T-helper 1 cell (primary cell): ENCODE measurements around the gene DRAXIN.
A peak's percentile ranks its signal among the peaks of the same experiment; 100 is the strongest.

ENCODE experiments used
- DNase-seq, 5 donors: peaks; one replicate each; pipeline ENCODE4 v3.0.0-alpha.2; 2012 to 2020

Gene DRAXIN

DNA sequence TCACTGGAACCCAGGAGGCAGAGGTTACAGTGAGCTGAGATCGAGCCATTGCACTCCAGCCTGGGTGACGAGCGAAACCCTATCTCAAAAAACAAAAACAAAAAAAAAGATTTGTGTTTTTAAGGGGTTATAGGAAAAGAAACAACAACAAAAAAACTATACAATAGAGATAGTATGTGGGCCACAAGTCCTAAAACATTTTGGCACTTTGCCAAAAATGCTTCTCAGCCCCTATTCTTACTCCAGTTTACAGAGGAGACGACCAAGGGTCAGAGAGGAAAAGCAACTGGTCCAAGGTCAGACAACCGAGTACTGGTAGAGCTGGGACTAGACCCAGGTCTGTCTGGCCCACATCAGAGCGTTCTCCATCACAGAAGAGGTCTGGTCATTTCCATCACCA, 33.9 kb upstream of the DRAXIN start:
- no peak for DNase-seq

DNA sequence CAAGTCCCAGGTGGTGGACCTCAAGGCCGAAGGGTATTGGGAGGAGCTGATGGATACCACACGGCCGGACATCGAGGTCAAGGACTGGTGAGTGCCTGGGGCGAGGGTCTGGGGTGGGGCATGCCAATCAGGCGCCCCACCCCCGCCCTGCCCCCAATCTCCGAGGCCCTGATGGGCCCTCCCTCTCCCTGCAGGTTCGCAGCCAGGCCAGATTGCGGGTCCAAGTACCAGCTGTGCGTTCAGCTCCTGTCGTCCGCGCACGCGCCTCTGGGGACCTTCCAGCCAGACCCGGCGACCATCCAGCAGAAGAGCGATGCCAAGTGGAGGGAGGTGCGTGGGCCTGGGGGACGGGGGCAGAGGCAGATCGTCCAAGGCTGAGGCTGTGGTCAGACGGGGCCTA, 33.0 kb upstream of the DRAXIN start:
- no peak for DNase-seq

DNA sequence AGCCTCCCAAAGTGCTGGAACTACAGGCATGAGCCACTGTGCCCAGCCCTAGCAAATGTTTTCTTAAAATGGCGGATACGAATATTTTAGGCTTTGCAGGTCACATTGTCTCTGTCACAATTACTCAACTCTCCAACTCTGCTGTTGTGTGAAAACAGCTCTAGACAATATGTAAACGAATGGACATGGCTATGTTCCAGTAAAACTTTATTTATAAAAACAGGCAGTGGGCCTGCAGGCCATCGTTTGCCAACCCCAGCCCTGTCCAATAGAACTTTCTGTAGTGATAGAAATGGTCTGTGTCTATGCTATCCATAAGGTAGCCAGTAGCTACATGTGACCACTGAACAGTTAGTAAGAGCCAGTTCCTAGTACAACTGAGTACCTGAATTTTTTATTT, 31.8 kb upstream of the DRAXIN start:
- DNase-seq, result no peak

DNA sequence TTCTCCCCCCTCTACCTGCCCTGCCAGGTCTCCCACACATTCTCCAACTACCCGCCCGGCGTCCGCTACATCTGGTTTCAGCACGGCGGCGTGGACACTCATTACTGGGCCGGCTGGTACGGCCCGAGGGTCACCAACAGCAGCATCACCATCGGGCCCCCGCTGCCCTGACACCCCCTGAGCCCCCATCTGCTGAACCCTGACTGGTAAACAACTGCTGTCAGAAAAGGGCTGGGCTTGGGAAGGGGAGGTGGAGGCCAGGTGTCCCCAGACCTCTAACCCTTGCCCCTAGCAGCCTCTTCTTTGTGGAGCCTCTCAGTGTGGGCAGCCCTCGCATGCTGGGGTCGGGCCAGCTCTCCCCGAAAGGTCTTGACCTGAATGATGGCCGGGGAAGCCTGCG, 30.4 kb upstream of the DRAXIN start:
- no peak for DNase-seq

DNA sequence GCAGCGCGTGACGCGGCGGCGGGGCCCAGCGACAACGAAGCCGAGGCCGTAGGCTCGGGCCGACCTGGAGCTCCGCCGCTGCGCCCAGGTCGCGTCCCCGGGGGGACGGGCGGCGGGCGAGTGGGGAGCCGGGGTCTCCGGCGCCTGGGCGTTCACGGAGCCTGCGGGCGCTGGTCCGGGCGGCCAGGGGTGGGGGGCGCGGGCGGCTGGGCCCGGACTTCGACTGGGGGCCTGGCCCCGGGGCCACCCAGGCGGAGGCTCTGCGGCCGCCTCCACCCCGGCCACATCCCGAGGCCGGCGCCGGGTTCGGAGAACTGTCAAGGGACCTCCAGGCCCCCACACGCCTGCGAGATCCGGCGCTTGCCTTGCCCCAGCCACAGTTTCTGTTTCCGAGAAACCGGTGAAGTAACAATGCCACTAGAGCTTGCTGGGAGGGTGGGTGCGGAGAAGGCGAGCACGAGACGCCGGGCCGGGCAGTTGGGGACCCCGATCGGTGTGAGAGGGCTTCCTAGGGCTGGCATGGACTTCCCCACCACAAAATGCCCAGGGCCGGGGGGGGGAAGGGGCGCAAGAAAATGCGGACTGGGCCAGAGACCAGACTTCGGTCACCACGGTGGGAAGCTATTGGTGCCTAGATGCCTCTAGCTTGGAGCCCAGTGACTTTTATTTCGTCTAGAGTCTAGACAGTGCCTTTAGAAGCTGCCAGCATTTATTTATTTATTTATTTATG, 27.0 kb upstream of the DRAXIN start:
- DNase-seq, result peak in 1 of 5 donors; percentile 79

DNA sequence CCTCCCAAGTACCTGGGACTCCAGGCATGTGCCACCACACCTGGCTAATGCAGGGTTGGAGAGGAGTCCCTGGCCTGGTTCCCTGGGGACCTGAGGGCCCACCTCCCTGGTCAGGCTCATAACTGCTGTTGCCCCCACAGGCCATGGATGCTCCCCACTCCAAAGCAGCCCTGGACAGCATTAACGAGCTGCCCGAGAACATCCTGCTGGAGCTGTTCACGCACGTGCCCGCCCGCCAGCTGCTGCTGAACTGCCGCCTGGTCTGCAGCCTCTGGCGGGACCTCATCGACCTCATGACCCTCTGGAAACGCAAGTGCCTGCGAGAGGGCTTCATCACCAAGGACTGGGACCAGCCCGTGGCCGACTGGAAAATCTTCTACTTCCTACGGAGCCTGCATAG, 23.0 kb upstream of the DRAXIN start:
- no peak for DNase-seq

DNA sequence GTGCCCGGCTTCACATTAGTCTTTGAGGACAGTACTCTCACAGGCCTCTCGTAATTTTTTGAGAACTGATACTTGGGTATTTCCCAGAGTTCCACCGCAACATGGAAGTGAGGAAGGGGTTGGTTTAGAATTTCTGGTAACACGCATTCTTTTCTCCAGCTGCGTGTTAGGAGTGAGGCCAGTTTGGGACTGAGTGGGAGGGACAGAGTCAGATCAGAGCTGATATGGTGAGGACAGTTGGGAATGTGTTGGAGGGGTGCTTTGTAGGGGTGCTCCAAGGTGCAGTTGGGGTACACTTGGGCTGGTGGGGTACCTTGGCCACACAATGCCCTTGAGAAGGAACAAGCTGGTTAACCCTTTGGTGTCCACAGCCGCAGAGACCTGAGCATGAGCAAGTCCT, 20.8 kb upstream of the DRAXIN start:
- DNase-seq, result no peak

DNA sequence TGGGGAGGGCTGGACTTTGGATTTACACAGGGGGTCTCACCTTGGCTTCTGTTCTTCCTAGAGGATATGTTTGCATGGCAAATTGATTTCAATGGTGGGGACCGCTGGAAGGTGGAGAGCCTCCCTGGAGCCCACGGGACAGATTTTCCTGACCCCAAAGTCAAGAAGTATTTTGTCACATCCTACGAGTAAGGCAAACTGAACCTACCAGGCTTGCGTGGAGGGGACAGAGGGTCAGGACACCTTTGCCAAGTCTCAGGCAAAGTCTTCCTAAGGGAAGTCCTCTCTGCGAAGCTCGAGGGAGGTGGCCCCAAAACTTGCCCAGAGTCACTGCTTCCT, 20.3 kb upstream of the DRAXIN start:
- no peak for DNase-seq

DNA sequence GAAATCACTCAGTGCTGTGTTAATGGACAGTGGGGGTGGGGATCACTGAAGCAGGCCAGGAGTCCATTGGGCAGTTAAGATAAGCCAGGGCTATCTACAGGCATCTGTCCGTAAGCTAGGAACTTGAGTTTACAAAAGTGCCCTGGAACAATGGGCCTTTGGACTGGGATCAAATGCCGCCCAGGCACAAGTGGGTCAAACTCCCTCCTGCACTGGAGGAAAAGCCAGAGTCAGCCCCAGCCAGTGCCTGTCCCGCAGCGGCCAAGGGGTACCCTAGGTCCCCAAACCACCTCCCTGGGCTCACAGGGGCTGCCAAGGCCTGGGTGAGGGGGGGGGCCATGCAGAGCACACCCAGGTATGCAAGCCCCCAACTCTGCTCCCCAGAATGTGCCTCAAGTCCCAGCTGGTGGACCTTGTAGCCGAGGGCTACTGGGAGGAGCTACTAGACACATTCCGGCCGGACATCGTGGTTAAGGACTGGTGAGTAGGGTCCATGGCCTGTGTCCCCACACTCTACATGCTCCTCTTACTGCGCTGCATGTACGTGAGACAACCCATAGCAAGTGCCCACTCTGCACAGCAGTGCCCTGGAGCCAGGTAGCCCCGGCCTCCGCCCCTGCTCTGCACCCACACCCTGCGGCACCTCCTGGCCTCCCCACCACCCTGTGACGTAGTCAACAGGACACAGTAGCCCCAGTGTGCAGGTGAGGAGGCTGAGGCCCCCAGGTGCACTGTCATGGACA, 19.8 kb upstream of the DRAXIN start:
- no peak for DNase-seq

DNA sequence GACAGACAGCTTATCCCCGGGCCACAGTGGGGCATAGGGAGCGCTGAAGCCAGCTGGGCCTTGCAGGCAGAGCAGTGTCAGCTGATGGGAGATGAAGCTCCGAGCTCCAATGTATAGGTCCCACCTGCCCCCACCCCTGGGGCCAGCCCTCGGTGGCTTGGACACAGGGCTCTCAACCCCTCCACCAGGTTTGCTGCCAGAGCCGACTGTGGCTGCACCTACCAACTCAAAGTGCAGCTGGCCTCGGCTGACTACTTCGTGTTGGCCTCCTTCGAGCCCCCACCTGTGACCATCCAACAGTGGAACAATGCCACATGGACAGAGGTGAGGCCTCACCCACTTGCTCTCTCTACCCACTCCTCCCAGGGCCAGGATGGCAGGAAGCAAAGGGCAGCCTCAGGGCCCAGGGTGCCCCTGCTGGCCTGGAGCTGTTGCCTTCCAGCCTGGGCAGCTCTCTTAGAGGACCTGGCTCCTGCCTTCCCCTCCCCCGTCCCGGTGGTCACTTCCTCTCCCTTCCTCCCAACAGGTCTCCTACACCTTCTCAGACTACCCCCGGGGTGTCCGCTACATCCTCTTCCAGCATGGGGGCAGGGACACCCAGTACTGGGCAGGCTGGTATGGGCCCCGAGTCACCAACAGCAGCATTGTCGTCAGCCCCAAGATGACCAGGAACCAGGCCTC, 18.3 kb upstream of the DRAXIN start:
- DNase-seq, result no peak

DNA sequence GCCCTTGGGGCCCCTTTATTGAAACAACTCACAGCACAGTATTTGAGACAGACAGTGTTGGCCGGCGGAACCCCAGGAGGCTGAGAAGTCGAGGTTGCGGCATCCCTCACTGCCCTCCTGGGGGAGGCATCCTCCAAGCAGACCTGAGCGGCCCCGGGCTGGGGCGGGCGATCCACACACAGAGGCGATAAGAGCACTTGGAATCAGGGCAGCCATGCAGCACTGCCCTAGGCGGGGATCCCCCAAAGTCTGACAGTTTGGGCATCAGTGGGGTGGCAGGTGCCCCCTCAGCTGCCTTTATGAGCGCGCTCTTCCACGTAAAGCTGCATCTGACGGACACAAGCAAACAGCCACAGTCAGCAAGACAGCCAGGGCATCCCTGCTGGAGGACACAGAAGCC, 17.0 kb upstream of the DRAXIN start:
- no peak for DNase-seq

DNA sequence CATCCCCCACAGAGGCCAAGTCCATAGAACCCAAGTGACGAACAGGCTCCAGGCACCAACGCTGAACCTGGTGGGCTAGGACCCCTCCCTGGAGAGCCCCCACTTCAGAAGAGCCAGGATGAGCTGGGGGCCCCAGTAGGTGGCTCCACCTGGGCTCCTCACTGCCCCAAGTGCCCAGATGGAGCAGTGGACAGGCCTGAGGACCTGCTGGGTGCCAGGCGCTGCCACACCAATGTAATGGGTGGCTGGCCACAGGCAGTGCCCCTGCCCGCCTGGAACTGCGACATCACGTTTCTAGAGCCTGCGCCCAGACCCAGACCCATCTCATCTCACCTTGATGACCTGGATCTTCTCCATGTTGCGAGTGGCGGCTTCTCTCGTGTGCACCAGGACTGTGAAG, 16.2 kb upstream of the DRAXIN start:
- DNase-seq, result no peak

DNA sequence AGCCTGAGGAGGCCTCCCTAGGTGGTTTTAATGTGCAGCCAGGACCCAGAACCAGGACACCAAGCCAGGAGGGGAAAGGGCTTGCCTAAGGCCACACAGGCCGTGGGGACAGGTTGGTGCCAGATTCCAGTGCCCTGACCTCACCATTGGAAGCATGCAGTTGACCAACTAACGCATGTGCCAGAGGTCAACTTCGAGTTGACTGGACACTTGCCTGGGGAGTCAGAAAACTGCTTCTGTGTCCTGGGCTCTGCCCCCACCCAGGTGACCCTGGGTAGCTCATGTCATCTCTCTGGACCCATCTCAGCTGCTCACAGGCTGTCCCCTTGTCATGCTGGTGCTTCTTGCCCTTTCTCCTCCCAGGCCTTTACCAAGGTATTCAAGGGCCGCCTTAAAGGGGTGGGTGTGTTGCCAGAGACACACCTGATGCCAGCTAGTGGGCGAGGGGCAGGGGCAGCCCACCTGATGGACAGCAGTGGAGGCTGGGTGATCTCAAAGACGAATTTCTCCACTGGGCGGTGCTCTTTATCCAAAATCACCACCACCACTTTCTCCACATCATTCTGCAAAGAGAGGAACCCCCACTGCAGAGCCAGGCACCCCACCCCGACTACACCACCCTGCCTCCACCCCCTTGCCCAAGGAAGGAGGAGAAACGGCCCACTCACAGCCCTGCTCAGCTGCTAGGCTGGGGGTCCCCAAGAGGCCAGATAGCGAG, 15.0 kb upstream of the DRAXIN start:
- DNase-seq, result no peak

DNA sequence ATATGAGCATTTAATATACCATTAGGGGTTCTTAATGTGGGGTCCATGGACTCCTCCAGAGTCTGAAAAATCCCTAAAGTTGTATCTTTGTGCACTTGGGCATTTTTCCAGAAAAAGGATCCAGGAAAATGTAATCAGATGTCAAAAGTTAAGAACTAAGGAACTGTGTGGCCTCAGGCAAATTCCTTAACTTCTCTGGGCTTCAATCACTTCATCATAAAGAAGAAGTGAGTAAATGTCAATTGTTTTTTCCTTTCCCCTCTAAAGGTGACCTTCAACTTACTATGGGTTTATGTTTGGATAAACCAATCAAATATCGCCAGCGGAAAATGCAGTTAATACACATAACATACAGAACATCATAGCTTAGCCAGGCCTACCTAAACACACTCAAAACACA, 13.1 kb upstream of the DRAXIN start:
- no peak for DNase-seq

DNA sequence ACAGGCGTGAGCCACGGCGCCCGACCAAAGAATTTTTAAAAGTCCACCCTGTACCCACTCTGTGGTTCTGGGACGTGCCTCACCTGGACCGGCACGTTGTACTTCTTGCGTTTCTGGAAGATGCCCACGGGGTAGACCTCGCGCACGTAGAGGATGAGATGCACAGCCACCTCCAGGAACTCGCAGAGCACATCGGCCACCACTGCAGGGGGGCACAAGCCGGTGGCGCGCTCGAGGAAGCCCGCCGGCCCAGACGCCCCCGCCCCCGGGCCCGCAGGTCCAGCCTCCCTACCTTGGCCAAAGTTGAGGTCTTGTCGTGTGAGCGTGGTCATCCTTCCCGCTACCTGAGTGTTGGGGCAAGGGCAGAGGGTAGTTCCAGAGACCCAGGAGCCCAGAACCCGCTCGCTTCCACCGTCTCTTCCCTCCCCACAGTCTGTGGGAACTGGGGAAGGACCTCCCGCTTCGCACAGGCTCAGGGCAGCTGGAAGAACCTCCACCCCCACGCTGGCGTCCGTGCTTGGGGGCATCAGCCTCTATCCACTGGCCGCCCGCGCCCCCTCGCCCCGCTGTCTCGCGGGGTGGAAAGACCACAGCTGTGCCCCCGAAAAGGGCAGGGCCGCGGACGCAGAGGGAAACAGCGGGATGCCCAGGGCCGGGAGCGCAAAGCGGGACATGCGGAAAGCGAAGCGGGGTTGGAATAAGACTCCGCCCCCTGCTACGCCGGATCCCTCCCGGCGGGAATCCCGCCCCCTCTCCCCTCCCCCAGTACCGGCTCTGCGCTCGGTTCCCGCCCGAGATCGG, 11.0 kb upstream of the DRAXIN start:
- peak in 1 of 5 donors; percentile 13 for DNase-seq

DNA sequence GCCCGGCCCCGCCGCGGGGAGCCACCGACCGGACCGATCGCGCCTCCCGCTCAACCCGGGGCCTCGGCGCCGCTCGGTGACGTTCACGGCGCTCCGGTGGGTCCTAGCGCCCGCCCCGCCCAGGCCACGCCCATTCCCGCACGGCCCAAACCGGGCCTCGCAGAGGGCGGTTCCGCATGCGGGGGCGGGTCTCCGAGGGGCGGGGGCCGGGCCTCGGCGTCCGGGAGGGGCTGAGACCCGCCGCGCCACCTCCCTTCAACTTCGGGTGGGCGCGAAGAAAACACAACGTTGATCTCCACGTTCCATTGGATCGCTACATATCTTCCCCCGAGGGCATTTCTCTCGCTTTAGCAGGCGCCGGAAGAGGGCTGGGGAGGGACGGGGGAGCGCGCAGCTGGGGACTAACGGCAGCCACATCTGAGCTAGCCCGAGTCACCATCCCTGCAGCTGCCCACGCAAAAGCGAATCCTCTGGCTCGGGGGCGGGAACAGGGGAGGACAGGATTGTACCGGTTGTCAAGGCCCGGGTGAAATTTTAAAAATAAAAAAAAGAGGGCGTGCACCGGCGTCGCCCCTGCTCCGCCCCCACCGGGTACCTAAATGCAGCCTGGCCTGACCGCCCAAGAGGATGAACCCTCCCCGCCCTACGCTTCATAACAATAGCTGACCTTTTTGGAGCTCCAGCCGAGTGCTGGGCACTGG, 10.3 kb upstream of the DRAXIN start, which contains the start of gene MAD2L2:
TSS of gene MAD2L2 (minus strand) at position 78 of the 701 bp plus-strand sequence. CDS start 547 bp downstream, outside the sequence.
- peak; percentile 86 to 90 (median 86) for DNase-seq

DNA sequence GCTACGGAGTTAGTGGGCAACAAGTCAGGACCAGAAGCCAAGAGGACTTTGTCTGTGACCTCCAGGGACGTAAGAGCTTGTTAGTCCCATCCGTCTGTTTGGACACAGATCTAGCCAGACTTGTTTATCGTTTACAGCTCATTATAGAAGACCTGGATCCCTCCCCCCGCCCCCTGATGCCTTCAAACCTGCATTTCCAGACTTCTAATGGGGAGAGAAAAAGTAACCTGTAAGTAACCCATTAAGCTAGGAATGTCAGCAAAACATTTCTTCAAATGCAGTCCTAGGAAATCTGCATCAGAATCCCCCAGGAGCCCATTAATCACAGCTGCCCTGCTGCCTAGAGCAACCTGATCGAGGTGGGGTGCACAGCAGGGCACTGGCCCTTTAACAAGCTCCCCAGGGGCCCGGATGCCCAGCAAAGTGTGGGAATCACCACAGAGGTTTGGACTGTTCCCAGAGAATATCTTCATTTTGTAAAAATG, 9.2 kb upstream of the DRAXIN start:
- DNase-seq, result no peak

DNA sequence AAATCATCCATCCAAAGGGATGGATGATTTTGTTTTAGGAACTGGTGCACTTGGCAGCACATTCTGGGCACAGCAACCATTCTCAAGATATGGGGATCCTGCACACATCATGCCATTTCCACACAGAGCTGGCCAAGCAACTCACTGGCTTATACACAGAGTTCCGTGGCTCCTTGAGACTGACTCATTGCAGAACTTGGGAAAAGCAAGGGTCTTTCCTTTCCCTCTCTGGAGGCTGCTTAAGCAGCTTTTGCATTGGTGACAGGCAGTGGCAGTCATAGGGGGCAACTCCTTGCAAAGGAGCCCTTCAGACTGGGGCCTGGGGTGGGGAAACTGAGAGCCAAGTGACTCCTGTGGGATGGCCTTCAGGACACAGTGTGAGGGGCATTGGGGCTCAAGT, 8.7 kb upstream of the DRAXIN start:
- DNase-seq, result no peak

DNA sequence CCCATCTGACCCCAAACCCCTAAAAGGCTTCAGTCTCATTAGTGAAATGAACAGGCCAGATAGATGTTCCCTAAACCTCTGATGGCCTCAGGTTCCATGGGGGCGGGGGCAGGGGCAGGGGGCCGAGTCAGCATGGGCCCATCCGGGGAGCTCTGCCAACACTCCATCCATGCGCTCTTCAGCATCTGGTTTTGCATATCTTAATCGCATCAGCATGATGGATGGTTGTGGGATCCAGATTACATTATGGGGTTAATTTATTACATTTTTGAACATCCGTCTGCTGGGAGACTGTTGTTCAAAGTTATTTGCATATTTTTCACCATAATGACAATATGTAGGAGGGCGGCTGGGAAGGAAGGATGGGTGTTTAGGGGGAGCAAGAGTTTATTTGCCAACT, 7.4 kb upstream of the DRAXIN start:
- no peak for DNase-seq

DNA sequence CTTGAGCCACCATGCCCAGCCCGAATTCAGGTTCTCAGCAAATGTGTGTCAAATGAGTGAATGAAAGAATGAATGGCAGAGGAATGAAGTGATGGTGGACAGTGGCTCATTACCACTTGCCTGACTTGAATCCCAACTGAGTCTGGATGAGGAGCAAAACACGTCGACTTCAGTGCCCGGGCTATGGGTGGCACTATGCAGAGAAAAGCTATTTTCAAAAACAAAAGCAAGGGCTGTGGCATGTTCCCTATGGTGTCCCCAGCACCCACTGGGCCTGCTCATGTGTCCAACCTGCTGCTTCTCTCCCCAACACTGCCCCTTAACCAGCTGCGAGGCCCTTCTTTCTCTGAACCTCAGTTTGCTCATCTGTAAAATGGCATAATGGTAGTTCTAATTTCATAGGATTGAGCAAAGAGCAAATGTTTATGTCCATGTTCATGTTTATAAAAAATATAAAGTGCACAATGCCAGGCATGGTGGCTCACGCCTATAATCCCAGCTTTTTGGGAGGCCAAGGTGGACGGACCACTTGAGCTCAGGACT, 6.2 kb upstream of the DRAXIN start:
- no peak for DNase-seq

DNA sequence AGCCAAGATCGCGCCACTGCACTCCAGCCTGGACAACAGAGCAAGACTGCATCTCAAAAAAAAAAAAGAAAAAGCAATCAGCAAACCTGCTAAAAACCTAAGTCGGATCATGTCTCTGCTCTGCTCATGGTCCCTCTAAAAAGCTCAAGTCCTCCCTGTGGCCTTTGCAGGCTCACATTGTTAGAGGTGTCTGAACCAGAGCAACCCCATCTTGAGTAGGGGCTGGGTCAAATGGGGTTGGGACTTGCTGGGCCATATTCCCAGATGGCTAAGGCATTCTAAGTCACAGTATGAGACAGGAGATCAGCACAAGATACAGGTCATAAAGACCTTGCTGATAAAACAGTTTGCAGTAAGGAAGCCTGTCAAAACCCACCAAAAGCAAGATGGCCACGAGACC, 3.0 kb upstream of the DRAXIN start:
- no peak for DNase-seq
